K562 (cell line): ENCODE results near the gene ARHGAP33. TPM values are rescaled to one million over a fixed set of nuclear protein-coding genes. Genes with fewer than 3 reads are reported as not detected.
A peak's percentile ranks its signal among the peaks of the same experiment; 100 is the strongest.

Experiments
- AFF4 ChIP-seq: sonication (generic); formaldehyde crosslinking; IDR thresholded peaks from 2 replicates; pipeline ENCODE4 v1.8.0; 2023; ENCODE audit warnings: mild to moderate bottlenecking, missing genetic modification reagents
- ARID3B ChIP-seq: fragments of 250-450 bp; sonication (Bioruptor Pico); IDR thresholded peaks from 2 replicates; pipeline ENCODE4 v1.4.0; 2020; ENCODE audit warnings: borderline replicate concordance
- ERF ChIP-seq: fragments of 450-650 bp; formaldehyde crosslinking; IDR thresholded peaks from 2 replicates; pipeline ENCODE4 v1.4.0; 2020; ENCODE audit warnings: mild to moderate bottlenecking, mixed read lengths
- ETV5 ChIP-seq: sonication (generic); formaldehyde crosslinking; IDR thresholded peaks from 2 replicates; pipeline ENCODE4 v1.4.0; 2020; ENCODE audit warnings: low read depth, mild to moderate bottlenecking, missing genetic modification reagents
- GTF2E2 ChIP-seq: fragments of 200-800 bp; sonication (Bioruptor generic); IDR thresholded peaks from 2 replicates; pipeline ENCODE4 v1.6.1; 2016; ENCODE audit warnings: missing genetic modification characterization, missing compliant biosample characterization
- HBP1 ChIP-seq: fragments of 450-650 bp; formaldehyde crosslinking; IDR thresholded peaks from 2 replicates; pipeline ENCODE4 v1.4.0; 2022; ENCODE audit warnings: missing genetic modification characterization
- IRF2 ChIP-seq: sonication (generic); formaldehyde crosslinking; IDR thresholded peaks from 2 replicates; pipeline ENCODE4 v1.8.1; 2022; ENCODE audit warnings: mild to moderate bottlenecking, missing genetic modification reagents
- KAT8 ChIP-seq: fragments of 450-650 bp; IDR thresholded peaks from 2 replicates; pipeline ENCODE4 v1.6.1; 2016; ENCODE audit warnings: low read depth, mild to moderate bottlenecking
- KDM1A ChIP-seq, 2 experiments: fragments of 450-650 bp; IDR thresholded peaks; 2 replicates each; pipeline ENCODE4 v1.6.1; 2016; ENCODE audit warnings: mild to moderate bottlenecking in 2 of 2
- MCM5 ChIP-seq: fragments of 450-650 bp; IDR thresholded peaks from 2 replicates; pipeline ENCODE4 v1.6.1; 2016; ENCODE audit warnings: low read depth
- NR4A1 ChIP-seq, 2 experiments: fragments of 250-450 bp in 1 of 2; fragments of 450-650 bp in 1 of 2; sonication (Bioruptor Pico) in 1 of 2; IDR thresholded peaks; 2 replicates each; pipeline versions ENCODE4 v1.4.0 to v1.6.1; 2016 to 2020; ENCODE audit warnings: mild to moderate bottlenecking in 2 of 2, missing compliant biosample characterization in 1 of 2, missing genetic modification characterization in 1 of 2, moderate library complexity in 1 of 2
- PCBP1 ChIP-seq: fragments of 200-400 bp; formaldehyde crosslinking; IDR thresholded peaks from 2 replicates; pipeline ENCODE4 v1.6.1; 2018; ENCODE audit warnings: mild to moderate bottlenecking, low read depth, low read length; ENCODE audit not compliant: poor library complexity, severe bottlenecking
- RBM39 ChIP-seq: fragments of 200-400 bp; formaldehyde crosslinking; optimal IDR thresholded peaks from 2 replicates; pipeline ENCODE3; 2018; ENCODE audit warnings: low read depth, low read length
- SP2 ChIP-seq: IDR thresholded peaks from 2 replicates; pipeline ENCODE4 v1.6.1; 2011; ENCODE audit warnings: mild to moderate bottlenecking, low read depth, low read length, moderate library complexity; ENCODE audit not compliant: poor library complexity, severe bottlenecking; ENCODE audit errors: extremely low read depth
- TAL1 ChIP-seq: fragments of 450-650 bp; IDR thresholded peaks from 2 replicates; pipeline ENCODE4 v1.6.1; 2016; ENCODE audit warnings: mild to moderate bottlenecking
- XRCC5 ChIP-seq: fragments of 200-400 bp; formaldehyde crosslinking; IDR thresholded peaks from 2 replicates; pipeline ENCODE4 v1.6.1; 2017; ENCODE audit warnings: low read depth, mild to moderate bottlenecking, low read length
- ZNF121 ChIP-seq: sonication (generic); formaldehyde crosslinking; conservative IDR thresholded peaks from 2 replicates; pipeline ENCODE4 v1.8.0; 2022; ENCODE audit warnings: missing genetic modification reagents
- ZNF184 ChIP-seq: sonication (generic); formaldehyde crosslinking; IDR thresholded peaks from 2 replicates; pipeline ENCODE4 v1.5.0; 2020; ENCODE audit warnings: missing genetic modification reagents
- ZNF507 ChIP-seq: conservative IDR thresholded peaks from 2 replicates; pipeline ENCODE4 v1.6.1; 2017; ENCODE audit warnings: missing genetic modification characterization, missing compliant biosample characterization
- ZNF584 ChIP-seq: fragments of 200-800 bp; sonication (Bioruptor generic); IDR thresholded peaks from 2 replicates; pipeline ENCODE4 v1.6.1; 2016; ENCODE audit warnings: low read depth, mild to moderate bottlenecking, missing genetic modification characterization, missing compliant biosample characterization
- ZNF79 ChIP-seq: fragments of 250-450 bp; sonication (Bioruptor Pico); IDR thresholded peaks from 2 replicates; pipeline ENCODE4 v1.4.0; 2020; ENCODE audit warnings: low read depth, mild to moderate bottlenecking, moderate library complexity
- polyA plus RNA-seq, 8 experiments: library from polyadenylated mRNA; depleted of rRNA in 4 of 8; stranded (reverse) in 5 of 8; unstranded in 3 of 8; fragments of >200 nt; fragmentation: Nextera tagmentation in 2 of 8; fragmentation: Illumina TruSeq in 1 of 8; extraction: Ambion mirVana in 2 of 8; extraction: Trizol in 1 of 8; gene quantifications; 2 replicates each; pipeline versions ENCODE4 v1.2.1 to v1.2.3, GENCODE V29; 2011 to 2014; ENCODE audit warnings: inconsistent platforms in 1 of 8, missing spikeins in 1 of 8
- total RNA-seq, 7 experiments: library from RNA; depleted of rRNA in 6 of 7; stranded (reverse); fragments of >200 nt in 6 of 7; fragmentation: Illumina TruSeq in 2 of 7; extraction: Trizol in 2 of 7; gene quantifications; 2 replicates each; pipeline versions ENCODE4 v1.2.1 to v1.2.3, GENCODE V29; 2011 to 2021; ENCODE audit warnings: low replicate concordance in 1 of 7

Gene ARHGAP33
- total and polyA plus RNA-seq, 9 of the 15 experiments (the other 6 are each of a cell fraction or from before 2014, with no cell fraction given), result 0.06 to 26.6 (median 1.6) TPM; not detected in 1

- TF ChIP-seq AFF4 (CRISPR knock-in tag) (no peak; the same call in 1 of the 2 replicates), SP2 (no peak), NR4A1 (CRISPR knock-in tag; IDR thresholded peaks at IDR 0.05) (no peak), NR4A1 (tag; IDR thresholded peaks at IDR 0.05) (no peak), GTF2E2 (tag) (no peak), HBP1 (CRISPR knock-in tag) (no peak), ZNF184 (CRISPR knock-in tag) (no peak), ERF (CRISPR knock-in tag) (no peak), MCM5 (no peak), KDM1A (IDR thresholded peaks at IDR 0.05) (no peak), ZNF79 (CRISPR knock-in tag) (no peak), ZNF584 (CRISPR knock-in tag) (no peak), XRCC5 (no peak), RBM39 (no peak), ETV5 (CRISPR knock-in tag) (peak; percentile 66; the same call in 1 of the 2 replicates), KAT8 (no peak), IRF2 (no peak), ZNF507 (no peak), ZNF121 (CRISPR knock-in tag) (no peak), TAL1 (no peak), PCBP1 (no peak), ARID3B (CRISPR knock-in tag) (no peak)
These were observed 53.4 kb downstream of the ARHGAP33 start (continued) for GRCh38 chr19:35828692-35829301.
